GM18511 (cell line): ENCODE results near the gene CPO.

Source experiments
- ATAC-seq: cut with Tn5 transposase; IDR thresholded peaks from one replicate; pipeline ENCODE4 v1.9.1; 2021; ENCODE audit warnings: mild to moderate bottlenecking, moderate library complexity; ENCODE audit not compliant: unreplicated experiment

CPO gene

DNA sequence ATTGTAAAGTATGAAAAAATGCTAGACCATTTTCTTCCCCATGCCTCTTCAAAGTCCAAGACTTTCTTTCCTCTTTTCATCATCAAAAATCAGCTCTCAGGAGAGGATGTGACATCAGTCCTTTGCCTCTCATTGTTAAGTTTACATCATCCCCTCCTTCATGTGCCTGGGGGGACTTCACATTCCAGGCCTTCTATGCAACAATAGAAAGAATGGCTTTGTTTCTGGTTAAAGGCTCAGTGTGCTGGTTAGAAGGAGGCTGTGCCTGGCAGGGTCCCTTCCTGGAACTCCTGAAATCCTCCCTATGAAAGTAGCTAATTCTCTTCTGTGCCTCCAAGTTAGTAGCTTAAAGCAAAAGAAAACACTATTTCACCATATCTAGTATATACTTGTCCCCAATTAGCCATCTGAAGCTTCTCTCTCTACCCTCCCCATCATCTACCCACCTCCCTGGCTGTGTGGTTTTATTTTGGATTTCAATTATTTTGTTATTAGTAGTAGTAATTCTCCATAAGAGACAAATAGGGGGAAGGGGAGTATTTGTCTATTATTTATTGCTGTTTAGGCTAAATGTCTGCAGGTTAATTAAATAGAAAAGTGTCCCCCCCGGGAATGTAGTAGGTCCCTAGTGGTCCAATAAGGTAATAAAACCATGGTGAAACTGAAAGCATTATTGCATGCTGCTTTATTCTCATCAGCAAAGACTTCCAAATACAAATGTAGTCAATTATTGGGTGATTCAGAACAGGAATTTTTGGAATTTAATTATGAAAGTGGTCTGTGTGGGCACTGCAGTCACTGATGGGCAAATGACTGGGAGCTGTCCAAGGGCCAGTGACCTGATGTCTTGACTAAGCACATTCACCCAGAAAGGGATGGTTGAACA is 69.0 kb downstream of the CPO start:
- no peak for ATAC-seq

DNA sequence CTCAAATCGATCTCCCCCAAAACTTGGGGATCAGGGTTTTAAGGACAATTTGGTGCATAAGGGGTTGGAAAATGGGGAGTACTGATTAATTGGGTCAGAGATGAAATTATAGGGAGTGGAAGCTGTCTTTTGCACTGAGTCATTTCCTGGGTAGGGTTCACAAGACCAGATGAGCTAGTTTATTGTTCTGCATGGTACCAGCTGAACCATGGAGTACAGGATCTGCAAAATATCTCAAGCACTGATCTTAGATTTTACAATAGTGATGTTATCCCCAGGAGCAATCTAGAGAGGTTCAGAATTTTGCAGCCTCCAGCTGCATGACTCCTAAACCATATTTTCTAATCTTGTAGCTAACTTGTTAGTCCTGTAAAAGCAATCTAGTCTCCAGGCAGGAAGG is 73.1 kb downstream of the CPO start:
- ATAC-seq = no peak

DNA sequence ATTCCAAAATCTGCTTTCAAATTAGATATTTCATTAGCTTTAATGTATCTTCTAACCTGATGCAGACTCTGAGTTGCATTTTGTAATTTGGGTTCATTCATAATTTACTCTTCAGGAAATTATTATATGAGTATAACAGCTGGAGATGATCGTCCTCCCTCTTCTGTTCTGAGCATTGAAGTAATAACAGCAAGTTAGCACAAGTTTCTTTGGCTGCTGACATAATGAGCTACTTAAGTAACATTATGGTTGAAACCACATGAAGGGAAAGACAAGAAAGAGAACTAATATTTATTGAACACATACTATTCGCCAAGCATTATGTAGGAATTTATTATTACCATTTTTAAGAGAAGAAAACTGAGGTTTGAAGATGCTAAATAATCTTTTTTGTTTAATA is 75.1 kb downstream of the CPO start:
- no peak for ATAC-seq

DNA sequence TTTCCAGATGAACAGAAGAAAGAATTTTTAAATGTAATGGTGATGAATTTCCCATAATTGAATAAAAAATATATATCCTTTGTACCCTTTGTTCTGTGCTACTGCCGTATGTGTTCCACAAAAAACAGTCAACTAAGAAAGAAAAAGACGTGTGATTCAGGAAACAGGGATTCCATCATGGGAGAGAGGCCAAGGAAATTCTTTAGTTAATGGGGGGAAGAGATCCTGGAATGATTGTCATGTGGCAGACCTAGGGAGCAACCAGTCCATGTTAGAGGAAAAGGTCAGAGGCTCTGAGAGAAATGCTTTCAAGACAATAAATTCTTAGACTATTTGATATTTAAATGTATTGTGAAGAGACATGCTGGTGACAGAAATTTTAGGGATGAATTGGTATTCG is 76.6 kb downstream of the CPO start:
- no peak for ATAC-seq
